PC-9 (cell line): ENCODE results near the gene RGR.

Experiments used
- EZH2 ChIP-seq: fragments of 200-600 bp; sonication (generic); IDR thresholded peaks from 2 replicates; pipeline ENCODE4 v1.8.0; 2017; ENCODE audit warnings: antibody characterized with exemption, low read depth
- TF ChIP-seq, protein P1 (sequence below): fragments of 200-600 bp; sonication (generic); conservative IDR thresholded peaks from 2 replicates; pipeline ENCODE4 v1.6.1; 2017; ENCODE audit warnings: mixed run types, antibody characterized with exemption, mild to moderate bottlenecking, moderate library complexity

DNA sequence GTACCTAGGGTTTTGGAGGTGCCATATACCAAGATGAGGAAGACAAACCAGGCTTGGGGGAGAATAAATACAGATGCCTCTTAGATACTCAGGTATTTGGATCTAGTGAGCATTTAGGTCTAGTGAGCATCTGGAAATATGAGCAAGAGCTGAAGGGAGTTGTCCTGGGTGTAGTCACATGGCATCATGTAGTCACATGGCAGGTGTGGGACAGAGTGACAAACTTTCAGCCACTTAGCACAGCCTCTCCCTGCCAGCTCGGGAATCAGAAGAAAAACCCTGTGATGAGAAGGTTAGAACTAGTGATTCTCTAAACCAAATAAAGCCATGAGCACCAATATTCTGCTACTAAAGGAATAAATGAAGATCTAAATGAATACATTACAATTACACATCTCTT is 24.3 kb downstream of the RGR start:
- TF ChIP-seq, protein P1, sequence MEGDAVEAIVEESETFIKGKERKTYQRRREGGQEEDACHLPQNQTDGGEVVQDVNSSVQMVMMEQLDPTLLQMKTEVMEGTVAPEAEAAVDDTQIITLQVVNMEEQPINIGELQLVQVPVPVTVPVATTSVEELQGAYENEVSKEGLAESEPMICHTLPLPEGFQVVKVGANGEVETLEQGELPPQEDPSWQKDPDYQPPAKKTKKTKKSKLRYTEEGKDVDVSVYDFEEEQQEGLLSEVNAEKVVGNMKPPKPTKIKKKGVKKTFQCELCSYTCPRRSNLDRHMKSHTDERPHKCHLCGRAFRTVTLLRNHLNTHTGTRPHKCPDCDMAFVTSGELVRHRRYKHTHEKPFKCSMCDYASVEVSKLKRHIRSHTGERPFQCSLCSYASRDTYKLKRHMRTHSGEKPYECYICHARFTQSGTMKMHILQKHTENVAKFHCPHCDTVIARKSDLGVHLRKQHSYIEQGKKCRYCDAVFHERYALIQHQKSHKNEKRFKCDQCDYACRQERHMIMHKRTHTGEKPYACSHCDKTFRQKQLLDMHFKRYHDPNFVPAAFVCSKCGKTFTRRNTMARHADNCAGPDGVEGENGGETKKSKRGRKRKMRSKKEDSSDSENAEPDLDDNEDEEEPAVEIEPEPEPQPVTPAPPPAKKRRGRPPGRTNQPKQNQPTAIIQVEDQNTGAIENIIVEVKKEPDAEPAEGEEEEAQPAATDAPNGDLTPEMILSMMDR = no peak
- no peak for TF ChIP-seq EZH2
